ENCODE results near the gene PCNA.

The PCNA gene

GRCh38 chr20:5145365-5146098, 25.8 kb upstream of the PCNA start:
- no peak for DNase-seq

- no peak for DNase-seq
These were observed 24.1 kb upstream of the PCNA start for GRCh38 chr20:5143851-5144250.

- DNase-seq, result no peak
These were observed 21.9 kb upstream of the PCNA start for GRCh38 chr20:5141615-5142014.

- DNase-seq, result no peak
These were observed 20.4 kb upstream of the PCNA start for GRCh38 chr20:5140195-5140594.

GRCh38 chr20:5136096-5136495, 16.3 kb upstream of the PCNA start:
- DNase-seq, result no peak

GRCh38 chr20:5135363-5136012, 15.7 kb upstream of the PCNA start:
- DNase-seq, result no peak

GRCh38 chr20:5133998-5134397, 14.2 kb upstream of the PCNA start:
- DNase-seq, result no peak

GRCh38 chr20:5131502-5131901, 11.7 kb upstream of the PCNA start:
- no peak for DNase-seq

- no peak for DNase-seq
These were observed 9.1 kb upstream of the PCNA start for GRCh38 chr20:5128886-5129285.

GRCh38 chr20:5127859-5128424, 8.2 kb upstream of the PCNA start:
- no peak for DNase-seq

- no peak for DNase-seq
These were observed 7.6 kb upstream of the PCNA start for GRCh38 chr20:5127204-5127858.

GRCh38 chr20:5126512-5127203, 6.9 kb upstream of the PCNA start, which contains the start of gene CDS2:
Gene CDS2, plus strand, starts transcription at chr20:5127008. Its CDS starts 85 bp downstream, at chr20:5127093.
- DNase-seq, result peak; percentile 97

GRCh38 chr20:5122873-5123260, 3.1 kb upstream of the PCNA start:
- no peak for DNase-seq

GRCh38 chr20:5120185-5120476, 373 bp upstream of the PCNA start:
- no peak for DNase-seq

GRCh38 chr20:5119143-5119434, 669 bp downstream of the PCNA start:
- DNase-seq, result no peak

GRCh38 chr20:5118220-5119142, 1.3 kb downstream of the PCNA start:
- DNase-seq, result no peak

GRCh38 chr20:5116875-5117274, 2.9 kb downstream of the PCNA start:
- DNase-seq, result no peak

GRCh38 chr20:5114403-5114802, 5.4 kb downstream of the PCNA start:
- DNase-seq, result no peak

GRCh38 chr20:5113615-5113986, 6.2 kb downstream of the PCNA start:
- DNase-seq, result no peak

- no peak for DNase-seq
These were observed 10.5 kb downstream of the PCNA start for GRCh38 chr20:5109276-5109675.

- DNase-seq, result no peak
These were observed 15.3 kb downstream of the PCNA start for GRCh38 chr20:5104479-5104878.

All from right kidney (tissue), 1 donor.